B cell (primary cell): Measurements from ENCODE around the gene SIK3. TPM values are rescaled to one million over a fixed set of nuclear protein-coding genes. Genes with fewer than 3 reads are reported as not detected.
A peak's percentile ranks its signal among the peaks of the same experiment; 100 is the strongest.

Experiments
- ATAC-seq: fragments of 200-7000 bp; cut with Tn5 transposase; one replicate; pipeline ENCODE4 v1.10.0; 2021; ENCODE audit warnings: low read depth, mild to moderate bottlenecking, moderate number of reproducible peaks, moderate library complexity
- CTCF ChIA-PET: fragments of 350-600 bp; sonication (Branson Sonifier 250); formaldehyde crosslinking; loops from one replicate; lab custom pipeline; 2021; ENCODE audit warnings: antibody characterized with exemption, inconsistent platforms; lab: Charles Lee
- POLR2A ChIA-PET: fragments of 350-600 bp; sonication (Branson Sonifier 250); formaldehyde crosslinking; loops from one replicate; lab custom pipeline; 2021; ENCODE audit warnings: antibody characterized with exemption; lab: Charles Lee
- DNase-seq: peaks from one replicate; pipeline ENCODE4 v3.0.0; 2013
- H2AFZ ChIP-seq: 2 replicates; pipeline ENCODE4 v1.6.1; 2012; ENCODE audit warnings: mild to moderate bottlenecking, low read depth, low read length; ENCODE audit not compliant: insufficient read depth, poor library complexity, severe bottlenecking
- H3K27ac ChIP-seq, 2 donors: 1 replicate in 1 of 2; 2 replicates in 1 of 2; pipeline ENCODE4 v1.5.1; 2012 to 2013; ENCODE audit warnings: low read length in 2 of 2, mild to moderate bottlenecking in 2 of 2, moderate library complexity in 1 of 2
- H3K27me3 ChIP-seq, 4 experiments: fragments of 200-600 bp in 1 of 4; sonication (generic) in 1 of 4; replicated peaks in 1 of 4; 1 replicate in 2 of 4; 2 replicates in 2 of 4; pipeline versions ENCODE4 v1.6.1 to v1.7.0; 2013 to 2016; ENCODE audit warnings: low read length in 3 of 4, mild to moderate bottlenecking in 2 of 4, mixed read lengths in 1 of 4, moderate library complexity in 1 of 4; ENCODE audit not compliant: insufficient read depth in 4 of 4, control insufficient read depth in 3 of 4; ENCODE audit errors: control extremely low read depth in 1 of 4
- H3K36me3 ChIP-seq, 2 experiments: replicated peaks in 1 of 2; 1 replicate in 1 of 2; 2 replicates in 1 of 2; pipeline versions ENCODE4 v1.6.1 to v1.7.1; 2013; ENCODE audit warnings: low read length in 1 of 2; ENCODE audit not compliant: insufficient read depth in 2 of 2, control insufficient read depth in 1 of 2; ENCODE audit errors: control extremely low read depth in 1 of 2, extremely low read depth in 1 of 2
- H3K4me1 ChIP-seq, 2 donors: fragments of 200-600 bp in 1 of 2; sonication (generic) in 1 of 2; 1 replicate in 1 of 2; 2 replicates in 1 of 2; pipeline versions ENCODE4 v1.5.1 to v1.6.1; 2013 to 2017; ENCODE audit warnings: low read length in 2 of 2; ENCODE audit not compliant: control insufficient read depth in 2 of 2, insufficient read depth in 2 of 2
- H3K4me2 ChIP-seq: replicated peaks from 2 replicates; pipeline ENCODE3; 2012; ENCODE audit warnings: mild to moderate bottlenecking, low read depth, low read length; ENCODE audit not compliant: poor library complexity, severe bottlenecking
- H3K4me3 ChIP-seq, 5 experiments: fragments of 200-600 bp in 1 of 5; sonication (generic) in 1 of 5; 1 replicate in 3 of 5; 2 replicates in 2 of 5; pipeline versions ENCODE4 v1.5.1 to v1.7.0; 2011 to 2016; ENCODE audit warnings: low read length in 4 of 5, mild to moderate bottlenecking in 4 of 5, low read depth in 2 of 5, control low read depth in 1 of 5, moderate library complexity in 1 of 5; ENCODE audit not compliant: insufficient read depth in 1 of 5; ENCODE audit errors: control extremely low read depth in 1 of 5, extremely low read depth in 1 of 5
- H3K79me2 ChIP-seq: fragments of 200-600 bp; sonication (generic); one replicate; pipeline ENCODE4 v1.6.0; 2016; ENCODE audit warnings: low read length; ENCODE audit not compliant: control insufficient read depth, insufficient read depth
- H3K9ac ChIP-seq: fragments of 200-600 bp; sonication (generic); 2 replicates; pipeline ENCODE4 v1.6.1; 2017; ENCODE audit warnings: mild to moderate bottlenecking, low read length, moderate library complexity
- H3K9me3 ChIP-seq, 3 donors: one replicate each; pipeline versions ENCODE4 v1.6.1 to v1.7.1; 2013; ENCODE audit warnings: low read length in 2 of 3; ENCODE audit not compliant: control insufficient read depth in 2 of 3, insufficient read depth in 1 of 3; ENCODE audit errors: control extremely low read depth in 1 of 3
- H4K20me1 ChIP-seq: 2 replicates; pipeline ENCODE4 v1.6.0; 2012; ENCODE audit warnings: mild to moderate bottlenecking, low read length; ENCODE audit not compliant: insufficient read depth, control insufficient read depth, poor library complexity, severe bottlenecking
- H3K27ac Mint-ChIP-seq: one replicate; pipeline ENCODE4 v1.8.0; 2021; ENCODE audit warnings: mixed read lengths
- H3K27me3 Mint-ChIP-seq: one replicate; pipeline ENCODE4 v1.8.0; 2021; ENCODE audit warnings: mixed read lengths
- H3K4me1 Mint-ChIP-seq: one replicate; pipeline ENCODE4 v1.8.0; 2021; ENCODE audit warnings: mixed read lengths
- H3K4me3 Mint-ChIP-seq: one replicate; pipeline ENCODE4 v1.8.0; 2021; ENCODE audit warnings: mixed read lengths
- H3K9me3 Mint-ChIP-seq: one replicate; pipeline ENCODE4 v1.8.0; 2022; ENCODE audit warnings: mixed read lengths; ENCODE audit not compliant: insufficient read depth
- EZH2 ChIP-seq: IDR thresholded peaks from 2 replicates; pipeline ENCODE4 v1.6.1; 2012; ENCODE audit warnings: borderline replicate concordance, low read depth, mild to moderate bottlenecking, moderate library complexity, low read length; ENCODE audit not compliant: insufficient read depth, poor library complexity, severe bottlenecking
- WGBS: methylation state at CpG from one replicate; pipeline ENCODE4 v1.1.5; 2013; ENCODE audit warnings: missing lambda C conversion rate; ENCODE audit not compliant: insufficient coverage; 5-methylcytosine and 5-hydroxymethylcytosine counted together
- intact Hi-C: fragments of 100-400 bp; cut with micrococcal nuclease; formaldehyde crosslinking; loops from one replicate; pipeline ENCODE4 v1.10.0; 2022
- polyA plus RNA-seq: library from polyadenylated mRNA; depleted of rRNA; stranded (reverse); fragments of >200 nt; gene quantifications from 2 replicates; pipeline ENCODE4 v1.2.3, GENCODE V29; 2012
- total RNA-seq, 2 donors: library from RNA; stranded (reverse); fragments of 120-200 nt in 1 of 2; gene quantifications; 1 replicate in 1 of 2; 2 replicates in 1 of 2; pipeline versions ENCODE4 v1.2.3 to v1.2.4, GENCODE V29; 2013 to 2022
- TF ChIP-seq, protein P1 (sequence below): fragments of 200-600 bp; IDR thresholded peaks from one replicate; pipeline ENCODE4 v1.8.0; 2022; ENCODE audit warnings: antibody characterized with exemption, mild to moderate bottlenecking

SIK3 gene
- total and polyA plus RNA-seq, 2 donors (not counting 1 experiment from before 2014, with no cell fraction given): 36.5 to 180 TPM

DNA sequence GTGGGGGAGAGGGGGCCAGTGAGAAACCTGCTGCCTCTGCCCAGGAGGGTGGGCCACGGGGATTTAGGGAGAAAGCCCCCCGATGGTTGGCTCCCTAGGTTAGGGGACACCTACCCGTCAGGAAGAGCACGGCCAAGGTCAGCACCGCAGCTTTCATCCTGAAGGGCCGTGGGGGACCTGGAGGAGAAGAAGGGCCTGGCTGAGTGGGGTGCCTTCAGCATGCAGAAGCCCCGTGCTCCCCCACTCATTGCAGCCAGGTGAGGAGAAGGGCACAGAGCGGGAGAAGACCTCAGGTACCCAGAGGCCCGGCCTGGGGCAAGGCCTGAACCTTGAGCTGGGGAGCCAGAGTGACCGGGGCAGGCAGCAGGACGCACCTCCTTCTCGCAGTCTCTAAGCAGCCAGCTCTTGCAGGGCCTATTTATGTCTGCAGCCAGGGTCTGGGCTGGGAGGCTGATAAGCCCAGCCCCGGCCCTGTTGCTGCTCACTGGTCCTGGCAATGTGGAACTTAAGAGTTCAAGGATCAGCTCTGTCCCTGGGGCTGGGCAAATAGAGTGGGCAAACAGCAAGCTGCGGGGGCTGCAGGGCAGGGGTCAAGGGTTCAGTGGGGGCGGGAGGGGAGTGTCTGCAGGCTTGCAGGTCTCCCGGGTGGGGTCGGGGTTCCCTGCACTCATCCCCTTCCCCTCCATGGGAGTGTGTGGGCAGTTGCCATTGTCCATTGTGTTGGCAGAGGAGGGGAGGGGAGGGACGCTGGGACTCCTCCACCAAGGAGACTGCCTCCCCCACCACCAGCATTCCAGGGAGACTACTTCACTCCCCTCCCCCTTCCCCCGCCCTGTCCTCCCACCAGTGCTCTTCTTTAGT, 260.8 kb downstream of the SIK3 start, which contains the start of gene APOA1:
TSS of gene APOA1 (minus strand) at position 392 of the 861 bp plus-strand sequence. CDS start at position 157, 235 bp downstream.
- no peak within 1 kb of the TSS for H2AFZ ChIP-seq
- no peaks in the 10 kb centered on the region for H3K36me3 ChIP-seq
- ChIA-PET CTCF (interaction anchor here (3.1 kb wide), 1 partner anchor 48 kb away, joined by 45 read pairs; the partner anchor contains the start of genes APOA5 and ZPR1), POLR2A (no interaction called here)
- peaks cover 16% of the 10 kb centered on the region for H3K4me1 Mint-ChIP-seq
- intact Hi-C loops: no loop called here
- no peak within 1 kb of the TSS for H3K9ac ChIP-seq
- no peaks in the 10 kb centered on the region for H3K79me2 ChIP-seq
- H3K27me3 ChIP-seq: peaks cover 0 to 4% (median 0%) of the 10 kb centered on the region in 4 experiments
- H3K4me3 Mint-ChIP-seq: peak within 1 kb of the TSS; percentile 16
- H4K20me1 ChIP-seq: no peaks in the 10 kb centered on the region
- DNase-seq: no peak
- ATAC-seq: no peak
- WGBS: 94% methylated on average over 14 of the region's 19 CpGs
- no peak within 1 kb of the TSS for H3K27ac ChIP-seq
- no peak for TF ChIP-seq EZH2
- TF ChIP-seq, protein P1, sequence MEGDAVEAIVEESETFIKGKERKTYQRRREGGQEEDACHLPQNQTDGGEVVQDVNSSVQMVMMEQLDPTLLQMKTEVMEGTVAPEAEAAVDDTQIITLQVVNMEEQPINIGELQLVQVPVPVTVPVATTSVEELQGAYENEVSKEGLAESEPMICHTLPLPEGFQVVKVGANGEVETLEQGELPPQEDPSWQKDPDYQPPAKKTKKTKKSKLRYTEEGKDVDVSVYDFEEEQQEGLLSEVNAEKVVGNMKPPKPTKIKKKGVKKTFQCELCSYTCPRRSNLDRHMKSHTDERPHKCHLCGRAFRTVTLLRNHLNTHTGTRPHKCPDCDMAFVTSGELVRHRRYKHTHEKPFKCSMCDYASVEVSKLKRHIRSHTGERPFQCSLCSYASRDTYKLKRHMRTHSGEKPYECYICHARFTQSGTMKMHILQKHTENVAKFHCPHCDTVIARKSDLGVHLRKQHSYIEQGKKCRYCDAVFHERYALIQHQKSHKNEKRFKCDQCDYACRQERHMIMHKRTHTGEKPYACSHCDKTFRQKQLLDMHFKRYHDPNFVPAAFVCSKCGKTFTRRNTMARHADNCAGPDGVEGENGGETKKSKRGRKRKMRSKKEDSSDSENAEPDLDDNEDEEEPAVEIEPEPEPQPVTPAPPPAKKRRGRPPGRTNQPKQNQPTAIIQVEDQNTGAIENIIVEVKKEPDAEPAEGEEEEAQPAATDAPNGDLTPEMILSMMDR: no peak
- H3K27ac Mint-ChIP-seq: no peak within 1 kb of the TSS
- no peaks in the 10 kb centered on the region for H3K27me3 Mint-ChIP-seq
- peaks cover 7 to 14% of the 10 kb centered on the region in 2 donors for H3K4me1 ChIP-seq
- H3K4me3 ChIP-seq: no peak within 1 kb of the TSS
- H3K4me2 ChIP-seq: no peak within 1 kb of the TSS
- H3K9me3 Mint-ChIP-seq: no peaks in the 10 kb centered on the region
- H3K9me3 ChIP-seq: no peaks in the 10 kb centered on the region

DNA sequence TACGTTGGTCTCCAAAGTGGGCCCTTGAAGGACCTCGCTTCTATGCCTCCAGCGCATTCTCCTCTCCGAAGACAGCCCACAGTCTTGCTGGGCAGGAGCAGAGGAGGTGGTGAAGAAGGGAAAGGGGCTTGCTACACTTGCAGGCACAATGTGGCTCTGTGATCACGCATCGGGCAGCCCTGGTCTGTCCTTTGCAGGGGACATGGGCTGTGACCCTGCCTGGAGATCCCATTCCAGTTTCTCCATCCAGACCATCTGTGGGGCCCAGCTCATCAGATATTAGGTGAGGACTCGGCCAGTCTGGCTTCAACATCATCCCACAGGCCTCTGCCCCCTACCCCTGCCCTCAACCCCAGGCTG, 261.6 kb downstream of the SIK3 start:
- Histone ChIP-seq H3K9me3 (no peaks in the 10 kb centered on the region), H3K36me3 (no peaks in the 10 kb centered on the region), H3K9ac (no peak overlapping the region), H3K4me2 (no peak overlapping the region), H3K27ac (no peak overlapping the region), H3K79me2 (no peaks in the 10 kb centered on the region), H3K4me1 (peaks cover 7 to 14% of the 10 kb centered on the region in 2 donors), H3K4me3 (no peak overlapping the region), H3K27me3 (peaks cover 0 to 4% (median 0%) of the 10 kb centered on the region in 4 experiments), H2AFZ (no peak overlapping the region), H4K20me1 (no peaks in the 10 kb centered on the region)
- H3K9me3 Mint-ChIP-seq: no peaks in the 10 kb centered on the region
- ChIA-PET POLR2A (interaction anchor here (0.5 kb wide), 1 partner anchor 53 kb away, joined by 3 read pairs; no protein-coding TSS in a partner anchor), CTCF (interaction anchor here (1.0 to 3.1 kb wide), 12 partner anchors 17 to 465 kb away, joined by 3 to 45 read pairs (median 6); partner anchors contain the start of genes APOA5 and ZPR1)
- WGBS: 97% methylated on average over 7 of the region's 7 CpGs
- peaks cover 16% of the 10 kb centered on the region for H3K4me1 Mint-ChIP-seq
- ATAC-seq: no peak
- no peak for DNase-seq
- H3K4me3 Mint-ChIP-seq: peak overlapping the region; percentile 16
- no peak overlapping the region for H3K27ac Mint-ChIP-seq
- intact Hi-C loops: loop anchor here (1.0 kb wide), 1 partner anchor 45 kb away; the partner anchor contains the start of gene APOA5
- H3K27me3 Mint-ChIP-seq: peaks cover 4% of the 10 kb centered on the region
- TF ChIP-seq, protein P1: no peak
- TF ChIP-seq EZH2: no peak
